ENCODE measurements around the gene MAP6D1.

DNA sequence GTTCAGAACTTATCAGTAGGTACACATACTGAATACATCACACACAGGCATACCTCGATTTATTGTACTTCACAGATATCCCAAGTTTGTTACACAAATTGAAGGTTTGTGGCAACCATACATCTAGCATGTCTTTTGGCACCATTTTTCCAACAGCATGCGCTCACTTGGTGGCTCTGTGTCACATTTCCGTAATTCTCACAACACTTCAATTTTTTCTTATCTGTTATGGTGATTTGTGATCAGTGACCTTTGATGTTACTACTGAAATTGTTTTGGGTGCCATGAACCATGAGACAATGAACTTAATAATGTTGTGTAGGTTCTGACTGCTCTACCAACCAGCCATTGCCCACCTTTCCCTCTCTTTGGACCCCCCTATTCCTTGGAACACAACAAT lies 48.5 kb upstream of the MAP6D1 start:
- TF ChIP-seq EZH2 (IDR thresholded peaks at IDR 0.05; ENCODE audit: borderline replicate concordance, low read length) = no peak
- TF ChIP-seq, protein P1, sequence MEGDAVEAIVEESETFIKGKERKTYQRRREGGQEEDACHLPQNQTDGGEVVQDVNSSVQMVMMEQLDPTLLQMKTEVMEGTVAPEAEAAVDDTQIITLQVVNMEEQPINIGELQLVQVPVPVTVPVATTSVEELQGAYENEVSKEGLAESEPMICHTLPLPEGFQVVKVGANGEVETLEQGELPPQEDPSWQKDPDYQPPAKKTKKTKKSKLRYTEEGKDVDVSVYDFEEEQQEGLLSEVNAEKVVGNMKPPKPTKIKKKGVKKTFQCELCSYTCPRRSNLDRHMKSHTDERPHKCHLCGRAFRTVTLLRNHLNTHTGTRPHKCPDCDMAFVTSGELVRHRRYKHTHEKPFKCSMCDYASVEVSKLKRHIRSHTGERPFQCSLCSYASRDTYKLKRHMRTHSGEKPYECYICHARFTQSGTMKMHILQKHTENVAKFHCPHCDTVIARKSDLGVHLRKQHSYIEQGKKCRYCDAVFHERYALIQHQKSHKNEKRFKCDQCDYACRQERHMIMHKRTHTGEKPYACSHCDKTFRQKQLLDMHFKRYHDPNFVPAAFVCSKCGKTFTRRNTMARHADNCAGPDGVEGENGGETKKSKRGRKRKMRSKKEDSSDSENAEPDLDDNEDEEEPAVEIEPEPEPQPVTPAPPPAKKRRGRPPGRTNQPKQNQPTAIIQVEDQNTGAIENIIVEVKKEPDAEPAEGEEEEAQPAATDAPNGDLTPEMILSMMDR (conservative IDR thresholded peaks at IDR 0.05 in 1 of 2, IDR thresholded peaks at IDR 0.05 in 1 of 2; ENCODE audit: extremely low read depth in 1 of 2, insufficient read depth in 1 of 2, low read depth in 1 of 2, low read length in 2 of 2) = no peak
